Adrenal gland (tissue), 12 donors: ENCODE data around the gene ALOX12B. TPM values are rescaled to one million over a fixed set of nuclear protein-coding genes. Genes with fewer than 3 reads are reported as not detected.

Source experiments
- DNase-seq, 7 donors: peaks; one replicate each; pipeline ENCODE4 v3.0.0-alpha.2; 2019 to 2020
- H3K27ac ChIP-seq, 5 donors: fragments of 200-600 bp; sonication (generic) in 4 of 5; 1 replicate in 3 of 5; 2 replicates in 2 of 5; pipeline versions ENCODE4 v1.5.1 to v1.8.0; 2016 to 2020; ENCODE audit warnings: mild to moderate bottlenecking in 1 of 5
- H3K27me3 ChIP-seq: fragments of 200-600 bp; 2 replicates; pipeline ENCODE4 v1.8.0; 2021
- H3K36me3 ChIP-seq, 2 donors: fragments of 200-600 bp; replicated peaks in 1 of 2; 1 replicate in 1 of 2; 2 replicates in 1 of 2; pipeline versions ENCODE4 v1.5.1 to v1.8.0; 2018 to 2022
- H3K4me1 ChIP-seq, 2 donors: fragments of 200-600 bp; replicated peaks in 1 of 2; 1 replicate in 1 of 2; 2 replicates in 1 of 2; pipeline versions ENCODE4 v1.5.1 to v1.8.0; 2018 to 2021
- H3K4me3 ChIP-seq, 4 donors: fragments of 200-600 bp; sonication (generic) in 3 of 4; one replicate each; pipeline ENCODE4 v1.5.1; 2016 to 2018
- H3K9me3 ChIP-seq, 3 donors: fragments of 200-600 bp; sonication (generic) in 1 of 3; replicated peaks in 1 of 3; 1 replicate in 2 of 3; 2 replicates in 1 of 3; pipeline versions ENCODE4 v1.5.1 to v1.8.0; 2016 to 2021
- POLR2A ChIP-seq, 2 donors: fragments of 450-650 bp; IDR thresholded peaks; one replicate each; pipeline ENCODE4 v1.6.1; 2017; ENCODE audit warnings: antibody characterized with exemption in 2 of 2, mild to moderate bottlenecking in 2 of 2, moderate library complexity in 1 of 2
- WGBS, 4 donors: extraction: QIAGEN DNeasy Blood & Tissue Kit in 2 of 4; methylation state at CpG; one replicate each; pipeline versions ENCODE4 v1.1.5 to v1.1.7; 2013 to 2017; 5-methylcytosine and 5-hydroxymethylcytosine counted together
- intact Hi-C, 2 donors: fragments of 100-400 bp; cut with DNase I; formaldehyde crosslinking; loops; one replicate each; pipeline versions ENCODE4 v1.14.1 to v1.15.0; 2022 to 2023
- polyA plus RNA-seq, 3 donors: library from polyadenylated mRNA; stranded (reverse); fragments of 200-250 nt in 2 of 3; fragments of 350-450 nt in 1 of 3; fragmentation: Illumina TruSeq in 1 of 3; extraction: RNeasy Lipid Tissue Mini Kit (QIAGEN cat#74804) in 1 of 3; gene quantifications; one replicate each; pipeline ENCODE4 v1.2.3, GENCODE V29; 2013 to 2014
- total RNA-seq, 9 donors: library from RNA; depleted of rRNA in 4 of 9; stranded (reverse); fragments of >200 nt in 4 of 9; fragments of 120-200 nt in 1 of 9; fragmentation: NEBNext Ultra II Directional in 1 of 9; extraction: Animal tissue kit (Norgen Biotek cat#: 25700) in 1 of 9; gene quantifications; one replicate each; pipeline versions ENCODE4 v1.1.0 to v1.2.4, GENCODE V29; 2013 to 2023
- TF ChIP-seq, protein P1 (sequence below), 6 experiments: fragments of 450-650 bp in 4 of 6; fragments of 200-600 bp in 2 of 6; sonication (generic) in 1 of 6; IDR thresholded peaks; 1 replicate in 5 of 6; 2 replicates in 1 of 6; pipeline versions ENCODE4 v1.5.1 to v1.8.0; 2016 to 2021; ENCODE audit warnings: antibody characterized with exemption in 6 of 6, mild to moderate bottlenecking in 2 of 6, moderate library complexity in 1 of 6
- donor health status: healthy with polysubstance abuse.
- donor health status: Bipolar disorder and iron deficiency.
- donor health status: DM: yes; HTN: yes; CAD: no.
- donor health status: DM: no; HTN: no; CAD: no.
- donor health status: DM: no; HTN: no; CAD: no.
- donor health status: DM: yes; HTN: yes; CAD: no.

The ALOX12B gene
- total and polyA plus RNA-seq, 12 donors, result not detected

DNA sequence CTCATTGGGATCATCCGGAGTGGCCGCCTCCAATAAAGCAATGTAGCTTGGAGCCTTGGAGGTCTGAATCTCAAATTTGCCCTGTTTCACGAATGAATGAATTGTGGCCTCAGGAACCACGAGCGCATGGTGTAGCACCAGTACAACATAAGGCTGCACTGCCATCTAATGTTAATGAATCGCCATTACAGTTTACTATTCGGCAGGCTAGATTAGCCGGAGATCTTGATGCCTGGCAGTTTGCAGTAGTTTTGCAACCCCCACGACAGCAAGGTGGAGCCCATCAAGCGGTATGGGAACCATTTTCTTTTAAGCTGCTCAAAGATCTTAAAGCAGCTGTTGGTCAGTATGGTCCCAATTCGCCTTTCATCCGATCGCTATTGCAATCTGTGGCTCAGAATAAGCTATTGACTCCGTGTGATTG is 29.8 kb downstream of the ALOX12B start:
- Histone ChIP-seq H3K9me3 (no peaks in the 10 kb centered on the region), H3K27me3 (peaks cover 13% of the 10 kb centered on the region), H3K36me3 (no peaks in the 10 kb centered on the region), H3K4me3 (no peak overlapping the region), H3K4me1 (no peaks in the 10 kb centered on the region), H3K27ac (no peak overlapping the region)
- peak in 6 of 7 donors; percentile 49 to 76 (median 58) for DNase-seq
- intact Hi-C loops, result loop anchor here in 1 of 2 donors (5.0 kb wide), 1 partner anchor 145 kb away; no protein-coding TSS in a partner anchor
- 4 to 7% (median 5%) methylated on average over 13 to 14 of the region's 14 CpGs for WGBS, 4 donors
- TF ChIP-seq, protein P1, sequence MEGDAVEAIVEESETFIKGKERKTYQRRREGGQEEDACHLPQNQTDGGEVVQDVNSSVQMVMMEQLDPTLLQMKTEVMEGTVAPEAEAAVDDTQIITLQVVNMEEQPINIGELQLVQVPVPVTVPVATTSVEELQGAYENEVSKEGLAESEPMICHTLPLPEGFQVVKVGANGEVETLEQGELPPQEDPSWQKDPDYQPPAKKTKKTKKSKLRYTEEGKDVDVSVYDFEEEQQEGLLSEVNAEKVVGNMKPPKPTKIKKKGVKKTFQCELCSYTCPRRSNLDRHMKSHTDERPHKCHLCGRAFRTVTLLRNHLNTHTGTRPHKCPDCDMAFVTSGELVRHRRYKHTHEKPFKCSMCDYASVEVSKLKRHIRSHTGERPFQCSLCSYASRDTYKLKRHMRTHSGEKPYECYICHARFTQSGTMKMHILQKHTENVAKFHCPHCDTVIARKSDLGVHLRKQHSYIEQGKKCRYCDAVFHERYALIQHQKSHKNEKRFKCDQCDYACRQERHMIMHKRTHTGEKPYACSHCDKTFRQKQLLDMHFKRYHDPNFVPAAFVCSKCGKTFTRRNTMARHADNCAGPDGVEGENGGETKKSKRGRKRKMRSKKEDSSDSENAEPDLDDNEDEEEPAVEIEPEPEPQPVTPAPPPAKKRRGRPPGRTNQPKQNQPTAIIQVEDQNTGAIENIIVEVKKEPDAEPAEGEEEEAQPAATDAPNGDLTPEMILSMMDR (IDR thresholded peaks at IDR 0.05), result peak; percentile 49 to 82 (median 77)
- TF ChIP-seq POLR2A (IDR thresholded peaks at IDR 0.05), result no peak

GRCh38 chr17:8056976-8057625 is 30.4 kb downstream of the ALOX12B start:
- peak overlapping the region in 1 of 5 donors; percentile 53 for H3K27ac ChIP-seq
- no peak overlapping the region for H3K4me3 ChIP-seq
- intact Hi-C loops, result loop anchor here in 1 of 2 donors (5.0 kb wide), 1 partner anchor 145 kb away; no protein-coding TSS in a partner anchor
- 61 to 73% (median 70%) methylated on average over 17 of the region's 17 CpGs for WGBS, 4 donors
- H3K36me3 ChIP-seq, result no peaks in the 10 kb centered on the region
- TF ChIP-seq, protein P1 (IDR thresholded peaks at IDR 0.05), result no peak
- no peak for TF ChIP-seq POLR2A (IDR thresholded peaks at IDR 0.05)
- no peaks in the 10 kb centered on the region for H3K9me3 ChIP-seq
- H3K4me1 ChIP-seq, result no peaks in the 10 kb centered on the region
- peaks cover 13% of the 10 kb centered on the region for H3K27me3 ChIP-seq
- no peak for DNase-seq

GRCh38 chr17:8056232-8056975 is 31.1 kb downstream of the ALOX12B start:
- no peaks in the 10 kb centered on the region for H3K36me3 ChIP-seq
- intact Hi-C loops, result loop anchor here in 1 of 2 donors (5.0 kb wide), 1 partner anchor 144 kb away; no protein-coding TSS in a partner anchor
- TF ChIP-seq POLR2A (IDR thresholded peaks at IDR 0.05), result no peak
- TF ChIP-seq, protein P1 (IDR thresholded peaks at IDR 0.05), result no peak
- no peak overlapping the region for H3K4me3 ChIP-seq
- H3K27me3 ChIP-seq, result peaks cover 8% of the 10 kb centered on the region
- peak in 6 of 7 donors; percentile 43 to 72 (median 62) for DNase-seq
- H3K9me3 ChIP-seq, result no peaks in the 10 kb centered on the region
- WGBS, 4 donors, result 43 to 52% (median 50%) methylated on average over 14 of the region's 14 CpGs
- H3K27ac ChIP-seq, result peak overlapping the region in 1 of 5 donors; percentile 72
- H3K4me1 ChIP-seq, result no peaks in the 10 kb centered on the region

DNA sequence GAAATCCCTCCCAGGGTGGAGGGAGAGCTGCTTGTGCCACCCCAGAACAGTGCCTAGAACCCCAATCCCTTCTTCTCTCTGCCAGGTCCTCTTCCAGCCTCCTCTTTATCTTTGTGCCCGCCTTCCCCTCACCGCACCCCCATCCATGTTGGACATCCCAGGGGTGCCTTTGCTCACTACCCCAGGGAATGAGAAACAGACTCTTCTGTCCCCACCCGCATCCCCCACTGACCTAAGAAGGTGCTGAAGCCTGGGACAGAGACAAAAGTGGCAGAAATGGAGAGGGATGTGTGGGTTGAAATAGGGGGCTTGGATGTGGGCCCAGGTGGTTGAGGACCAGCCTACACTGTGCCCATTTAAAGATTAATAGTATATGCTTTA is 31.7 kb downstream of the ALOX12B start:
- H3K36me3 ChIP-seq, result no peaks in the 10 kb centered on the region
- no peak for DNase-seq
- H3K9me3 ChIP-seq, result no peaks in the 10 kb centered on the region
- no peaks in the 10 kb centered on the region for H3K4me1 ChIP-seq
- WGBS, 4 donors, result 64 to 78% (median 69%) methylated on average over 3 of the region's 3 CpGs
- peaks cover 6% of the 10 kb centered on the region for H3K27me3 ChIP-seq
- H3K27ac ChIP-seq, result peak overlapping the region in 1 of 5 donors; percentile 72
- intact Hi-C loops, result loop anchor here in 1 of 2 donors (5.0 kb wide), 1 partner anchor 144 kb away; no protein-coding TSS in a partner anchor
- TF ChIP-seq POLR2A (IDR thresholded peaks at IDR 0.05), result no peak
- TF ChIP-seq, protein P1 (IDR thresholded peaks at IDR 0.05), result no peak
- H3K4me3 ChIP-seq, result no peak overlapping the region
